Measurements from ENCODE around the gene EP400. TPM values are rescaled to one million over a fixed set of nuclear protein-coding genes. Genes with fewer than 3 reads are reported as not detected.

Gene EP400
- total RNA-seq, 1 donor from 2014 or later: 9.7 TPM

Other genes starting within 250 kb of the EP400 start
- 16.9 and 20.6 TPM in 2 replicates for gene SFSWAP, start 238.9 kb upstream of the EP400 start, total RNA-seq
- gene MMP17, start 121.5 kb upstream of the EP400 start, total RNA-seq: 10.0 and 14.0 TPM in 2 replicates
- 13.8 and 23.5 TPM in 2 replicates for gene ULK1, start 55.3 kb upstream of the EP400 start, total RNA-seq
- gene PUS1, start 20.7 kb upstream of the EP400 start, total RNA-seq: 12.3 and 17.6 TPM in 2 replicates
- 6.8 and 7.5 TPM in 2 replicates for gene DDX51, start 194.4 kb downstream of the EP400 start, total RNA-seq
- 12.1 and 18.3 TPM in 2 replicates for gene NOC4L, start 194.5 kb downstream of the EP400 start, total RNA-seq

All from dermis blood vessel endothelial cell (primary cell).